ENCODE data around the gene SULT1E1.
"Not testable (repeated sequence)": the region's sequence is repeated elsewhere in the genome, so short reads cannot be mapped to it uniquely, and the experiment has no call there.

- TF ChIP-seq, protein P1, sequence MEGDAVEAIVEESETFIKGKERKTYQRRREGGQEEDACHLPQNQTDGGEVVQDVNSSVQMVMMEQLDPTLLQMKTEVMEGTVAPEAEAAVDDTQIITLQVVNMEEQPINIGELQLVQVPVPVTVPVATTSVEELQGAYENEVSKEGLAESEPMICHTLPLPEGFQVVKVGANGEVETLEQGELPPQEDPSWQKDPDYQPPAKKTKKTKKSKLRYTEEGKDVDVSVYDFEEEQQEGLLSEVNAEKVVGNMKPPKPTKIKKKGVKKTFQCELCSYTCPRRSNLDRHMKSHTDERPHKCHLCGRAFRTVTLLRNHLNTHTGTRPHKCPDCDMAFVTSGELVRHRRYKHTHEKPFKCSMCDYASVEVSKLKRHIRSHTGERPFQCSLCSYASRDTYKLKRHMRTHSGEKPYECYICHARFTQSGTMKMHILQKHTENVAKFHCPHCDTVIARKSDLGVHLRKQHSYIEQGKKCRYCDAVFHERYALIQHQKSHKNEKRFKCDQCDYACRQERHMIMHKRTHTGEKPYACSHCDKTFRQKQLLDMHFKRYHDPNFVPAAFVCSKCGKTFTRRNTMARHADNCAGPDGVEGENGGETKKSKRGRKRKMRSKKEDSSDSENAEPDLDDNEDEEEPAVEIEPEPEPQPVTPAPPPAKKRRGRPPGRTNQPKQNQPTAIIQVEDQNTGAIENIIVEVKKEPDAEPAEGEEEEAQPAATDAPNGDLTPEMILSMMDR (IDR thresholded peaks at IDR 0.05; ENCODE audit: insufficient read depth, low read length, poor library complexity, severe bottlenecking), result not testable (repeated sequence)
- TF ChIP-seq EZH2phosphoT487 (conservative IDR thresholded peaks at IDR 0.05; ENCODE audit: low read length), result not testable (repeated sequence)
Observed at GRCh38 chr4:69825056-69825455, 34.9 kb downstream of the SULT1E1 start.
